ENCODE data around the gene EXOC5. TPM values are rescaled to one million over a fixed set of nuclear protein-coding genes. Genes with fewer than 3 reads are reported as not detected.

The EXOC5 gene, protein sequence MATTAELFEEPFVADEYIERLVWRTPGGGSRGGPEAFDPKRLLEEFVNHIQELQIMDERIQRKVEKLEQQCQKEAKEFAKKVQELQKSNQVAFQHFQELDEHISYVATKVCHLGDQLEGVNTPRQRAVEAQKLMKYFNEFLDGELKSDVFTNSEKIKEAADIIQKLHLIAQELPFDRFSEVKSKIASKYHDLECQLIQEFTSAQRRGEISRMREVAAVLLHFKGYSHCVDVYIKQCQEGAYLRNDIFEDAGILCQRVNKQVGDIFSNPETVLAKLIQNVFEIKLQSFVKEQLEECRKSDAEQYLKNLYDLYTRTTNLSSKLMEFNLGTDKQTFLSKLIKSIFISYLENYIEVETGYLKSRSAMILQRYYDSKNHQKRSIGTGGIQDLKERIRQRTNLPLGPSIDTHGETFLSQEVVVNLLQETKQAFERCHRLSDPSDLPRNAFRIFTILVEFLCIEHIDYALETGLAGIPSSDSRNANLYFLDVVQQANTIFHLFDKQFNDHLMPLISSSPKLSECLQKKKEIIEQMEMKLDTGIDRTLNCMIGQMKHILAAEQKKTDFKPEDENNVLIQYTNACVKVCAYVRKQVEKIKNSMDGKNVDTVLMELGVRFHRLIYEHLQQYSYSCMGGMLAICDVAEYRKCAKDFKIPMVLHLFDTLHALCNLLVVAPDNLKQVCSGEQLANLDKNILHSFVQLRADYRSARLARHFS
- 64.8 and 65.8 TPM in 2 replicates for total RNA-seq

DNA sequence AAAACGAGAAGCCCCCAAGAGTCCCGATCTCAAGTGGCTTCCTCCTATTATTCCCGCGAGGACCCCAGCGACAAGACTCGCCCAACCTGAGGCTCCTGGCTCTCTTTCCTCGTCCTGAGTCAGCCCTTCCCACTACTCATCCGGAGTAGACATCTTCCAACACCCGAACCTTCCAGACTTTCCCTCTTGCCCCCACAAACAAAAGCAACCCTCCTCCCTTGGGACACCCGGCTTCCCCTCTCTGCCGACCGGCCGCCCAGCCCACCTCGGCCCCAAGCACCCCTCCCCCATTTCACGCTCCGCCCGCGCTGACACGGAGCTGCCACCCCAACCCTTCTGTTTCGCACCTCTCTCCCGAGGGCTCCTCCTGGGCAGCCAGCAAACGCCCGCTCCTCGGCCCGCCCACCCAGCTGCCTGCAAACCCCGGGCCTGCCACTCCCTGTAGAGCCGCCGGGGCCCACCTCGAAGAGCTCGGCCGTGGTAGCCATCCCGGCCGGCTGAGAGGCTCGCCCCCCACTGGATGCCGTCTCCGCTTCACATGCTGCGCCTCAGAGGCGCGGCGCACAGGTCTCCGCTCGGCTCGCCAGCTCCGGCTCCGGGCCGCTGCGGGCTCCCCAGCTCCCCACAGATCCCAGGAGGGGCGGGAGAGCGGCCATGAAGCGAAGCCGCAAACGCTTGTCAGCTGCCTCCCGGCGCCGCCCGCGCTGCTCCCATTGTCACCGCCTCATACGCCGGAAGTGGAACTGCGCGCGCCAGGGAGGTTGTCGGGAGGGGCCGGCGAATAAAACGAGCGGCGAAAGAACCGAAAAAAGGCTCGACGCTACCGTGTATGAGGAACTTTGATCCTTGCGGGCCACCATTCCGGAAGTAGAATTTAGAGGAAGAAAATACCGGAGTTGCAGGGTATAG is at the start of gene EXOC5, which contains the start of gene AP5M1:
EXOC5 (minus strand) TSS at position 745 of the 909 bp plus-strand sequence; CDS start at position 488, 257 bp downstream.
AP5M1 (plus strand) TSS at position 811 of the 909 bp plus-strand sequence. CDS start 344 bp downstream, outside the sequence.
- intact Hi-C loops (cut with micrococcal nuclease), result loop anchor here (1.0 to 5.0 kb wide), 5 partner anchors 122 to 1688 kb away; partner anchors contain the start of genes KIAA0586, KTN1, NAA30 and TIMM9

GRCh38 chr14:57317248-57317833 is 48.6 kb upstream of the EXOC5 start:
- intact Hi-C loops (cut with micrococcal nuclease), result loop anchor here (1.0 to 10.0 kb wide), 3 partner anchors 503 to 827 kb away; partner anchors contain the start of gene OTX2

DNA sequence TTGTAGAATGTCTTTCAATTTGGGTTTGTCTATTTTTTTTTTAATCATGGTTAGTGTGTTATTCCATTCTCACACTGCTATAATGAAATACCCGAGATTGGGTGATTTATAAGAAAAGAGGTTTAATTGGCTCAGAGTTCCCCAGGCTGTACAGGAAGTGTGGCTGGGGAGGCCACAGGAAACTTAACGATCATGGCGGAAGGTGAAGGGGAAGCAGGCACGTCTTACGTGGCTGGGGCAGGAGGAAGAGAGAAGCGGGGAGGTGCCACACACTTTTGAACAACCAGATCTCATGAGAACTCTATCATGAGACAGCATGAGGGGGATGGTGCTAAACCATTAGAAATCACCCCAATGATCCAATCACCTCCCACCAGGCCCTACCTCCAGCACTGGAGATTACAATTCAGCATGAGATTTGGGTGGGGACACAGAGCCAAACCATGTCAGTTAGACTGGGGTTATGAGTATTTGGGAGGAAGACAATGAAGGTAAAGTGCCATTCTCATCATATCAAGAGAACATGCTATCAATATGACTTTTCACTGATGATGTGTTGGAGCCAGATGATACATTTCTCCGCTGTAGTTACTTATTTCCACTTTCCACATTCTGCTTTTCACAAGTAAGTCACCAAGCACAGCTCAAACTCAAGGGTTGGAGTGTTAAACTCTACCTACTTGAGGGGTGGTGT is 45.8 kb upstream of the EXOC5 start:
- intact Hi-C loops (cut with micrococcal nuclease), result loop anchor here (5.0 to 10.0 kb wide), 2 partner anchors 500 to 652 kb away; partner anchors contain the start of gene OTX2

DNA sequence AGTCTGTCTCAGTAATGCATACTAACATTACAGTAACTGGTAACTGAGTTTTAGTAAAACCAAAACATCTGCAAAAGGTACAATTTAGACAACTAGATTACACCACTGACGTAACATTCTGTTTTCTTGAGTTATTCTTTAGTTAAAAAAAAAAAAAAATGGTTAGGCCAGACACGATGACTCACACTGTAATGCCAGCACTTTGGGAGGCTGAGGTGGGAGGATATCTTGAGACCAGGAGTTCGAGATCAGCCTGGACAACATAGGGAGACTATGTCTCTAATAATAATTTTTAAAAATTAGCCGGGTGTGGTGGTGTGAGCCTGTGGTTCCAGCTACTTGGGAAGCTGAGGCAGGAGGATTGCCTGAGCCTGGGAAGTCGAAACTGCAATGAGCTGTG is 34.2 kb upstream of the EXOC5 start:
- intact Hi-C loops (cut with micrococcal nuclease), result no loop called here

GRCh38 chr14:57299511-57299910 is 30.8 kb upstream of the EXOC5 start:
- intact Hi-C loops (cut with micrococcal nuclease), result loop anchor here (10.0 kb wide), 1 partner anchor 235 kb away; no protein-coding TSS in a partner anchor

GRCh38 chr14:57297852-57298251 is 29.1 kb upstream of the EXOC5 start:
- intact Hi-C loops (cut with micrococcal nuclease), result loop anchor here (10.0 kb wide), 1 partner anchor 233 kb away; no protein-coding TSS in a partner anchor

GRCh38 chr14:57295239-57295638 is 26.5 kb upstream of the EXOC5 start:
- intact Hi-C loops (cut with micrococcal nuclease), result loop anchor here (10.0 kb wide), 1 partner anchor 230 kb away; no protein-coding TSS in a partner anchor

DNA sequence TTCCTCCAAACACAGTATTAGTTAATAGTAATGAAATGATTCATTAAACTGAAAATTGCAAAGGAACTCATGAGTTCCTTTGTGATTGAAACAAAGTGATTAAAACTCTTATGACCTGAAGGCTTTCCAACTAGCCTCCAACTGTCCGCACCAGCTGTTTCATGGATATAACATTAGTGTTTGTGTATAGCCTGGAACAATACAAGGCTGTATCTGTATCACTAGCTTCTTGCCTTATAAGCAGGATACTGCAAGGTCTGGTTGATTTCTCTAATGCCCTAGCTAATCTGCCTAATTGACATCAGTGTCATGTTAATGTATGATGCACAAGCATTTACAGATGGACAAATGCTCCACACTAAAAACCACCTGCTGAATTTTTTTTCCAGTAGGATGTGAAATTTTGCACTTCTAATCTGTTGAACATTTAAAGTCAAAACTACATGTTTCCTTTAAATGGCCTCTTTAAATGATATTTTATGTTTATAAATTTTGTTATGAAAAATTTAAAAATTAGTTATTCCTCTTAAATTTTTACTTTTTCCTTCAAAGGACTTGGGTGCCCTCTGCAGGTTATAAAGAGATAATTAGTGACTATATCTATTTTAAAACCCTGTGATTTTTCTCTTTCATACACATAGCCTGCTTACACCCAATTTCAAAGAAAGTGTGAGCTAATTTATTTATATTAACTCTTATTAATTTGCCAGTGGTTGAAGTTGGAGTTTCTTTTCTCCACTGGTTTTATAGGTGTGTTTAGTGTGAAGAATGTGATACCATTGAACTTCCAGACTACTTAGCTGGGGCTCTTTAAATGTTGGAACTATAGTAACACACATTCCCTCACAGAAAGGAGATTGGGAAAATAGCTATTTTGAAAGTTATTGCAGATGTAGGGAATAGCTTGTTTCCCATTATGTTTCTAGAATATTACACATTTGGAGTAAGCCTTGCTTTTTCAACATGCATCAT is 25.4 kb upstream of the EXOC5 start:
- intact Hi-C loops (cut with micrococcal nuclease), result loop anchor here (5.0 to 10.0 kb wide), 2 partner anchors 229 to 802 kb away; no protein-coding TSS in a partner anchor

- intact Hi-C loops (cut with micrococcal nuclease), result loop anchor here (5.0 to 10.0 kb wide), 2 partner anchors 227 to 800 kb away; no protein-coding TSS in a partner anchor
Measured at GRCh38 chr14:57291692-57292647, 23.3 kb upstream of the EXOC5 start.

DNA sequence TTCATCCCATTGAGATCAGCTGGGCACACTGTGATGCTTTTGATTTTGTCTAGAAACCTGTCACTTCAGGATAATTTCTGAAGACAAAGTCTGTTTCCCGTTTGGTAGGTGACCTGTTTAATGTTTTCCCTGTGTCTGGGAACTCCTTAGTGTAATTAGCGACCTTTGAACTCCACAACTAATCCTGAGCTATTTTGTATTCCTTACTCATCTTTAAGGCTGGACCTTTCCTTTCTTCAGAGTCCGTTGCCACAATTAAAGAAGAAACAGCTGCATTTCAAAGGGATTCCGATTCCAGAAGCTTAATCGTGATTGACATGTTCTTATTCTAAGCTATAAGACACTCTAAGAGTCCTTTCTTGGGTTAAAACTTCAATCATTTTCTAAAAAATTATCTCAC is 22.0 kb upstream of the EXOC5 start:
- intact Hi-C loops (cut with micrococcal nuclease), result loop anchor here (5.0 to 10.0 kb wide), 2 partner anchors 226 to 798 kb away; no protein-coding TSS in a partner anchor

GRCh38 chr14:57287745-57288144 is 19.0 kb upstream of the EXOC5 start:
- intact Hi-C loops (cut with micrococcal nuclease), result no loop called here

DNA sequence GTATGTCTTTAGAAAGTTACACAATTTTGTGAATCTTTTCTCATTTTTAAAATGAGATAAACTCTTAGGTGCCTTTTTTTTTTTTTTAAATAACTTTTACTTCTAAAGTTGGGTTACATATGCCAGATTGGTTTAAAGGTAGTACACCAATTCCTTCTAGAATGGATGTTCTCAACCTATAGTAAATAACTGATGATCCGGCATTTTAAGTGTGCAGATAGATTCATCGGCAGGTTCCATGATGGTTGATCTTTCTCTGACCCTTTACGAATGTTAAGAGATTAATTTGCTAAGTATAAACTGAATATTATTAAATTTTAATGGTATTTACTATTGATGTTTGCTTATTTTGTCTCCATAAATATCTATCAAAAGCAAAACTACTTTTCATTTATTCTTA is 8.4 kb upstream of the EXOC5 start:
- intact Hi-C loops (cut with micrococcal nuclease), result no loop called here

DNA sequence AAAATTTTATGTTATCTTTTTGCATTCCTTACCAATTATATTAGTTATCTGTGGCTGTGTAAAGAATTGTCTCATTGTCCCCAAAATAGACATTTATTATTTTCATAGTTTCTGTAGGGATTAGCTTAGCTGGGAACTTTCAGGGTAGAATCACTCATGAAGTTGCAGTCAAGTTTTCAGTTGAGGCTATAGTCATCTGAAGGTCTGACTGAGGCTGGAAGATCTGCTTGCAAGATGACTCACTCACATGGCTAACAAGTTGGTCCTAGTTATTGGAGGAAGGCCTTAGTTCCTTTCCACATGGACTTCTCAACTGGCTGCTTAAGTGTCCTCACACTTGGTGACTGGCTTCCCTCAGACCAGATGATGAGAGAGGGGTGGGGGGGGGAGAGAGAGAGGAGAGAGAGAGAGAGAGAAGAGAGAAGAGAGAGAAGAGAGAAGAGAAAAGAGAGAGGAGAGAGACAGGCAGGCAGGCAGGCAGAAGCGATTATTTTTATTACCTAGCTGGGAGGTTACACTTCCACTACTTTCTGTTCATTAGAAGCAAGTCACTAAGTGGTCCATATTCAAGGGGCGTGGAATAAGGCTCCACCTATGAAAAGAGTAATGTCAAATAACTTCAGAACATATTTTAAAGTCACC is 6.4 kb upstream of the EXOC5 start:
- intact Hi-C loops (cut with micrococcal nuclease), result no loop called here

DNA sequence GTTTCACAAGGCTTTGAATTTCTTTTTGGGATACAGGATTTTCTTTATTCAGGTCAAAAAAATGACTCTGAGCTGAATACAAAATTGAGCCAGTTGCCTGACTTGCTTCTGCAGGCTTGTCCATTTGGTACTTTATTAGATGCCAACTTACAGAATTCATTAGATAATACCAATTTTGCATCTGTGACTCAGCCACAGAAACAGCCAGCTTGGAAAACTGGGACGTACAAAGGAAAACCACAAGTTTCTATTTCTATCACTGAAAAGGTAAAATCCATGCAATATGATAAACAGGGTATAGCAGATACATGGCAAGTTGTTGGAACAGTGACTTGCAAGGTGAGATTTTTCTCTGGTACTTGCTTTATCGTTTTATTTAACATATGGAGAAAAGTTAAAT is 5.8 kb upstream of the EXOC5 start:
- intact Hi-C loops (cut with micrococcal nuclease), result no loop called here

DNA sequence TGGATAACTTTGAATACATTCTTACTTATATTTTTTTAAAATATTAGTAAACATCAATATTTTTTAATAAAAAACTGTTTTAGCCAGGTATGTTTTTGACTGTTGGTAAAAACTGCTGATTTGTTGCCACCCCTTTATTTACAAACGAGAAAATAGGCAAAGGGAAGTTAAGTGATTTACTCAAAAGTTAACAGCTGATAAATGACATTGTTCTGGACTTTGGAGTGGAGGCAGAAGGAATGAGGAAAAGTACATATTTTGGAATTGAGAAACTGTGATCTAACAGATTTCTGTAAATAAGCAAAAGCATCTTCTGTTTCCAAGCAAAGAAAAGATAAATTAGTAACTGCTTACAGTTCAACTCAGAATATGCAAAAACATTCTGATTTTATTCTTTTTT is 4.5 kb upstream of the EXOC5 start:
- intact Hi-C loops (cut with micrococcal nuclease), result no loop called here

DNA sequence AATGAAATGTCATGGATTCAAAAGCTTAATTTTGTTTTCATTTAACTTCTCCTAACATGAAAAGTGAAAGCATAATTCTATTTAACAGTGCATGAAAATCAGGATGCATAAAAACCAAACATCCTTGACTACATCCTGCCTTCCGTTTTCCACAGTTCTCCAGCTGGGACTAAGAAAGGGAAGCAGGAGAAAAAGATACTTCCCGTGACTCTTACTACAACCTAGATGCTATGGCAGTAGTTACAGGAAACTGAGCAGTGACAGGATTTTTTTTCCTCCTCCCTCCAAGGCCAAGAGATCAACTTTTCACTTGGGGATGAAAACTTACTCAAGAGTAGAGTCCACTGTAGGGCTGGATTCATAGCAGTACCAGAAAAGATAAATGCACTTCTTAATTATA is 2.6 kb downstream of the EXOC5 start:
- intact Hi-C loops (cut with micrococcal nuclease), result loop anchor here (5.0 kb wide), 1 partner anchor 1161 kb away; the partner anchor contains the start of genes KIAA0586 and TIMM9

GRCh38 chr14:57262117-57262516 is 6.6 kb downstream of the EXOC5 start:
- intact Hi-C loops (cut with micrococcal nuclease), result no loop called here

Measured in T-helper 2 cell treated with Interferon-gamma antibody and Interleukin-4, amounts not matched to agents 100 ng/mL and 5 ng/mL, for 36 hours (primary cell).